Activated T-cell treated with anti-CD3 and anti-CD28 coated beads, Interleukin-2, amount 50 U/mL, for 24 hours (primary cell): ENCODE results near the gene SNRPB.
"Not testable (repeated sequence)": the region's sequence is repeated elsewhere in the genome, so short reads cannot be mapped to it uniquely, and the experiment has no call there.

ENCODE experiments used
- DNase-seq: peaks from one replicate; pipeline ENCODE4 v3.0.0-alpha.2; 2020
- H3K27ac Mint-ChIP-seq: 2 replicates; pipeline ENCODE4 v1.8.0; 2020; ENCODE audit warnings: mild to moderate bottlenecking, mixed read lengths
- H3K27me3 Mint-ChIP-seq: 2 replicates; pipeline ENCODE4 v1.8.0; 2020; ENCODE audit warnings: mixed read lengths
- H3K36me3 Mint-ChIP-seq: 2 replicates; pipeline ENCODE4 v1.8.0; 2020; ENCODE audit warnings: low read depth, mixed read lengths
- H3K4me1 Mint-ChIP-seq: 2 replicates; pipeline ENCODE4 v1.8.0; 2020; ENCODE audit warnings: low read depth, mixed read lengths
- H3K4me3 Mint-ChIP-seq: 2 replicates; pipeline ENCODE4 v1.8.0; 2020; ENCODE audit warnings: mild to moderate bottlenecking, moderate library complexity, mixed read lengths
- H3K9me3 Mint-ChIP-seq: 2 replicates; pipeline ENCODE4 v1.8.0; 2020; ENCODE audit warnings: mixed read lengths

Gene SNRPB

DNA sequence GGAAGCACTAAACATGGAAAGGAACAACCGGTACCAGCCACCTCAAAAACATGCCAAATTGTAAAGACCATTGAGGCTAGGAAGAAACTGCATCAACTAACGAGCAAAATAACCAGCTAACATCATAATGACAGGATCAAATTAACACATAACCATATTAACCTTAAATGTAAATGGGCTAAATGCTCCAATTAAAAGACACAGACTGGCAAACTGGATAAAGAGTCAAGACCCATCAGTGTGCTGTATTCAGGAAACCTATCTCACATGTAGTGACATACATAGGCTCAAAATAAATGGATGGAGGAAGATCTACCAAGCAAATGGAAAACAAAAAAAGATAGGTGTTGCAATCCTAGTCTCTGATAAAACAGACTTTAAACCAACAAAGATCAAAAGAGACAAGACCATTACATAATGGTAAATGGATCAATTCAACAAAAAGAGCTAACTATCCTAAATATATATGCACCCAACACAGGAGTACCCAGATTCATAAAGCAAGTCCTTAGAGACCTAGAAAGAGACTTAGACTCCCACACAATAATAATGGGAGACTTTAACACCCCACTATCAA lies 32.3 kb upstream of the SNRPB start:
- H3K27ac Mint-ChIP-seq, DNase-seq, H3K9me3 Mint-ChIP-seq, H3K4me3 Mint-ChIP-seq, H3K27me3 Mint-ChIP-seq: not testable (repeated sequence)
- Mint-ChIP-seq H3K36me3 (peaks cover 47% of the 10 kb centered on the region), H3K4me1 (peaks cover 23% of the 10 kb centered on the region)

DNA sequence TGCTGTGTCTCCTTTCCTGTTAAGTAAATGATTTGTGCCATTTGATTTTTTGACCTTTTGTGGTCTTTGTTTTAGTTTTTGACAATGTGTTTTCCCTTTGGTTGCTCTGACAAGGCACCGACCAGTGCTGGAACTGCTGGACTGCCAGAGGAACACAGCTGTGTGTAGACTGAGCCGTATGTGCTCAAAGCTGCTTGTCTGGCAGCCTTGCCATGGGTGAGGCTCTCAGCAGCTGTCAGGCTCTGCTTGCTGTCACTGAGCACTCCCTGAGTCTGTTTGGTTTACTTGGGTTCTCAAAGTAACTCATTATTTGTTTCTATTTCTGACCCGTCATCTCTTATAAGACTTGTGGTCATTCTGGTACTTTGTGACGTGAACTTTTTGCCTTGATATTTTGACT lies 15.1 kb upstream of the SNRPB start:
- H3K4me1 Mint-ChIP-seq: no peaks in the 10 kb centered on the region
- H3K9me3 Mint-ChIP-seq: peaks cover 6% of the 10 kb centered on the region
- H3K27me3 Mint-ChIP-seq: no peaks in the 10 kb centered on the region
- H3K4me3 Mint-ChIP-seq: no peak overlapping the region
- no peak overlapping the region for H3K27ac Mint-ChIP-seq
- H3K36me3 Mint-ChIP-seq: peaks cover 92% of the 10 kb centered on the region
- no peak for DNase-seq

DNA sequence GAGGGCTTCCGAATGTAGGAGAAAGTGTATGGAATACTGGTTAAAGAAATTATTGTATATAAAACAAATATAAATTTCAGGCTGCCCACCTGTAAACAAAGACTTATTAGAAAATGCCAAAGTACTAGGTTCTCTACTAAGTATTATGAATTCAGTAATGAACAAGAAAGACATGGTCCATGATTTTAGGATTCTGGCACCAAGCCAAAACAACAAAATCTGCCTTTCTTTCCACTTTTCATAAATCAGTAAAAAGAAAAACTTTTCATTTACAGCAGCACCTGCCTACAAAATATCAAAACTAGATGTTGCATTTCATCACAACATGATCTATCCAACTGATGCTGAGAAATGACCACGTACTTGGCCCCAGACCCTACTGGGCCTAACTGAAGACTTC lies 14.5 kb upstream of the SNRPB start:
- Mint-ChIP-seq H3K27me3 (no peaks in the 10 kb centered on the region), H3K36me3 (peaks cover 92% of the 10 kb centered on the region), H3K4me3 (no peak overlapping the region), H3K4me1 (no peaks in the 10 kb centered on the region), H3K9me3 (peaks cover 6% of the 10 kb centered on the region), H3K27ac (no peak overlapping the region)
- DNase-seq: no peak

DNA sequence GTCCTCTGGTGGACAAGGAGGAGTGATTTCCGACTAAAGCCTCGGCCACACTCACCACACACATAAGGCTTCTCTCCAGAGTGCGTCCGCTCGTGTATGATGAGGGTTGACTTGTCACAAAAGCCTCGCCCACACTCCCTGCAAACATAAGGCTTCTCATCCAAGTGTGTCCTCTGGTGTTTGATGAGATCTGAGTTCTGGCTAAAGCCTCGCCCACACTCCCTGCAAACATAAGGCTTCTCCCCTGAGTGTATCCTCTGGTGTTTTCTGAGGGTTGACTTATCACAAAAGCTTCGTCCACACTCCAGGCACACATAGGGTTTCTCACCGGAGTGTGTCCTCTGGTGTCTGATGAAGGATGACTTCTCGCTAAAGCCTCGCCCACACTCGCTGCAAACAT lies 12.9 kb upstream of the SNRPB start:
- Mint-ChIP-seq H3K27me3 (no peaks in the 10 kb centered on the region), H3K27ac (no peak overlapping the region), H3K4me3 (no peak overlapping the region), H3K4me1 (no peaks in the 10 kb centered on the region), H3K36me3 (peaks cover 94% of the 10 kb centered on the region), H3K9me3 (peaks cover 6% of the 10 kb centered on the region)
- DNase-seq: no peak

DNA sequence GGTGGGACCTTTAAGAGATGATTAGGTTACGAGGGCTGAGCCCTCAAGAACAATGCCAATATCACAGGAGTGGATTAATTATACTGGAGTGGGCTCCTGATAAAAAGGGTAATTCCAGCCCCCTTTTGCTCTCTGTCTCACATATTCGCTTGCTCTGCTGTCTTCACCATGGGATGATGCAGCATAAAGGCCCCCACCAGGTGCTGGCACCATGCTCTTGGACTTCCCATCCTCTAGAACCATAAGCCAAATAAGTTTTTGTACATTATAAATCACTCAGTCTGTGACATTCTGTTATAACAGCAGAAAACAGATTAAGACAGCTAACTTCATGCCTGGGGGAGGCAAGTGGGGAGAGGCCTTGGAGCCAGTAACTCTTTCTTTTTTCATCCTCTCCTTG lies 9.8 kb upstream of the SNRPB start:
- DNase-seq: no peak
- H3K27me3 Mint-ChIP-seq: no peaks in the 10 kb centered on the region
- peaks cover 84% of the 10 kb centered on the region for H3K36me3 Mint-ChIP-seq
- peaks cover 6% of the 10 kb centered on the region for H3K9me3 Mint-ChIP-seq
- H3K4me3 Mint-ChIP-seq: no peak overlapping the region
- no peaks in the 10 kb centered on the region for H3K4me1 Mint-ChIP-seq
- H3K27ac Mint-ChIP-seq: no peak overlapping the region

DNA sequence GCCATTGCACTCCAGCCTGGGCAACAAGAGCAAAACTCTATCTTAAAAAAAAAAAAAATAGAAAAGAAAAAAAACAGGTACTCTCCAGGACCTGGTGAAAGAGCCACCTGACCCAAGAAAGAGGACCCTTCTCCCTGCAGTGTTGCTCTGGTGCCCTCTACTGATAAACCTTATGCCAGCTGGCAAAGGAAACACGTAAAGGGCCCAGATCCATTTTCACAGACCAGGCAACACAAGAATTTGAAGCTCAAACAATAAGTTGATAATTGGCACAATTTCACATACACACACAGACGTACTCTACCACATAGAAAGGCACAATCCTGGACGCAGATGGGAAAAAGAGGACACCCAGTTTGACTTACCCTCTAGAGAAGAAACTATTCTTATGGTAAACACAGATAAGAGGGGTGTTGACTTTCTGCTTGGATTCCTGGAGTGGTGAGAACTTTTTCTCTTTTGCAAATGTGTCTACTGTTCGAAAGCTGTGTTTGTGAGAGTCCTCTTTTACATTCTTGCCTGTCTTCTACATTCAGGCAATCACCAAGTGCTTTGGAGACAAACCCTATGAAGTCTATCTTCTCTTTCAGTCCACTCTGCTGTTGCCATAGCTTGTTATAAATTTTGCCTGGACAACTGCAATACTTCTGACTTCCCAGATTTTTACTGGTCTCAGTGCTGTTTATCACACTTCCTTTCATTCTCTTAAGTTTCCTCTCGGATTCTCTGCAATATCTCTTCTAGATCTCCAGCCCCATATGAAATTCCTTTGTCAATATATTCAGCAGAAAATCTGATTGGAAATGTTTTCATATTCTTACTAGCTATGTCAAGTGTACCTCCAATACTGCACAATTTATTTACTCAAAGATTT lies 6.4 kb upstream of the SNRPB start:
- Mint-ChIP-seq H3K4me3 (no peak overlapping the region), H3K9me3 (peaks cover 6% of the 10 kb centered on the region)

DNA sequence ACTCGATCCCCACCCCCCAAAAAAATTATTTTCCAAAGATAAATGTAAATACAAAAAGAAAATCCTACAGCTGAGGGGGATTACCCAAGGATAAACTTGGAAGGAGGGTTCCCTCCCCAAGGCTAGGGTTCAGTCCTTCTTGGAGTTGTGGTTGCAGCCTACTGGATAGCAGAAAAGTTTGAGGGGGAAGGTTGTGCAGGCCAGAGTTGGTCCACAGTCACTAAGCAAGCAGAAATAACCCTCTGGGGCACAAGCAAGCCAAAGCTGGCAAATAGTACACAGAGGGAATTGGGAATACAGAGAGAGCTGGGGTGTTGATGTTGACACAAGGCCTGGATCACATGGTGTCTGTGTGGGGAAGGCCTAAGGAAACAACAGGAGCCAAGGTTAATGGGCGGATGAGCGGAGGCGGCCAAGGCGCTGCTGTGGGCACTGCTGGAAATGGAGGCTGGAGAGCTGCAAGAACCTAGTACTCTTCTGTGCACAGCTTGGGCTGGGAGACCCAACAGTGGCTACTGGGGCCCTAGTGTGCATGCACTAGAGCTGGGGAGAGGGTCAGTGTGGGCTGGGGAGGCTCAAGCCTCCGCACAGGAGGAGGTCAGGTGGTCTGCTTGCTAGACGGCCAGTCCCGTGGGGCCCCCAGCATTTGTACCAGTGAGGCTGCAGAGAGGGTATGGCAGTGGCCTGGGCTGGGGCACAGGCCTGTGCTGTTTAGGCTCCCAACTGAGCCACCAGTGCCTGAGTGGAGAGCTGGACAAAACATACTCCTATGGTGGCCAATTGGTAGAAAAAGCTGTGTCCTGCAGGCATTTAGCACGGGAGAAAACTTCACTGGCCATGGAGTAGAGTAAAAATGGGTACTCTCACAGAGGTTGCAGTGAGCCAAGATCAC lies 5.5 kb upstream of the SNRPB start:
- H3K4me1 Mint-ChIP-seq: peaks cover 15% of the 10 kb centered on the region
- no peak overlapping the region for H3K4me3 Mint-ChIP-seq
- no peak overlapping the region for H3K27ac Mint-ChIP-seq
- H3K27me3 Mint-ChIP-seq: no peaks in the 10 kb centered on the region
- peaks cover 4% of the 10 kb centered on the region for H3K9me3 Mint-ChIP-seq
- H3K36me3 Mint-ChIP-seq: peaks cover 54% of the 10 kb centered on the region
- DNase-seq: no peak

More for the DNA sequence above, 6.4 kb upstream of the SNRPB start:
- Mint-ChIP-seq H3K36me3 (peaks cover 61% of the 10 kb centered on the region), H3K27me3 (no peaks in the 10 kb centered on the region), H3K4me1 (peaks cover 9% of the 10 kb centered on the region), H3K27ac (no peak overlapping the region)
- DNase-seq: no peak

DNA sequence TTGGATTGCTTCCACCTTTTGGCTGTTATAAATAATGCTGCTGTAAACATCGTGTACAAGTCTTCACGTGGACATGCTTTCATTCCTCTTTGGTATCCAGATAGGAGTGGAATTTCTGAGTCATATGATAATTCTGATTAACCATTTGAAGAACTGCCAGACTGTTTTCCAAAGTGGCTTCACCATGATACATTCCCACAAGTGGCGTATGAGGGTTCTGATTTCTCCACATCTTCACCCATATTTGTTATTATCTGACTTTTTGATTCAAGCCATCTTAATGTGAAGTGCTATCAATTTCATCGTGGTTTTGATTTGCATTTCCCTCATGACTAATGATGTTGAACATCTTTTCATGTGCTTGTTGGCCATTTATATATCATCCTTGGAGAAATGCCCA lies 2.9 kb upstream of the SNRPB start:
- peaks cover 54% of the 10 kb centered on the region for H3K36me3 Mint-ChIP-seq

DNA sequence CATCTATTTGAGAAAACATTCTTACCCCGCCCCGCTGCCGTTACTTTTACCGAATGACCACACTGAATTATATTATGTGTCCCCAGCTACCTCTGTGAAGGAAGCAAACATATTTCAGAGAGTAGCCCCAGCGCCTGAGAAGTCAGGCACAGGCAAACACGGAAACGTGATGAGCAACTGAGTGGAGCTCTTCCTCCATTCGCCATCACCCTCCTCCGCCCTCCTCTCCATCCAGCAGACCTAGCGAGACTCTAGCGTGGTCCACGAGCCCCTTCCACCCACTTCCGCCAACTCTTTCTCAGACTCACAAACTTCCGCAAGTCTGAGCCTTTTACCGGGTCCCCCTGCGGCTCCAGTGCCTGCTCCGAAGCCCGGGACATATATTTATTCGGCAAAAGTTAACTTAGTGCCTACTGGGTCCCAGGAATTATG lies 582 bp downstream of the SNRPB start:
- Mint-ChIP-seq H3K4me3 (peak overlapping the region; percentile 100), H3K36me3 (peaks cover 69% of the 10 kb centered on the region), H3K4me1 (peaks cover 55% of the 10 kb centered on the region), H3K27ac (peak overlapping the region; percentile 100), H3K27me3 (no peaks in the 10 kb centered on the region), H3K9me3 (no peaks in the 10 kb centered on the region)
- peak; percentile 76 for DNase-seq

More for the DNA sequence above, 2.9 kb upstream of the SNRPB start:
- no peaks in the 10 kb centered on the region for H3K9me3 Mint-ChIP-seq
- peaks cover 26% of the 10 kb centered on the region for H3K4me1 Mint-ChIP-seq
- no peak overlapping the region for H3K27ac Mint-ChIP-seq
- H3K27me3 Mint-ChIP-seq: no peaks in the 10 kb centered on the region
- DNase-seq: no peak
- no peak overlapping the region for H3K4me3 Mint-ChIP-seq

DNA sequence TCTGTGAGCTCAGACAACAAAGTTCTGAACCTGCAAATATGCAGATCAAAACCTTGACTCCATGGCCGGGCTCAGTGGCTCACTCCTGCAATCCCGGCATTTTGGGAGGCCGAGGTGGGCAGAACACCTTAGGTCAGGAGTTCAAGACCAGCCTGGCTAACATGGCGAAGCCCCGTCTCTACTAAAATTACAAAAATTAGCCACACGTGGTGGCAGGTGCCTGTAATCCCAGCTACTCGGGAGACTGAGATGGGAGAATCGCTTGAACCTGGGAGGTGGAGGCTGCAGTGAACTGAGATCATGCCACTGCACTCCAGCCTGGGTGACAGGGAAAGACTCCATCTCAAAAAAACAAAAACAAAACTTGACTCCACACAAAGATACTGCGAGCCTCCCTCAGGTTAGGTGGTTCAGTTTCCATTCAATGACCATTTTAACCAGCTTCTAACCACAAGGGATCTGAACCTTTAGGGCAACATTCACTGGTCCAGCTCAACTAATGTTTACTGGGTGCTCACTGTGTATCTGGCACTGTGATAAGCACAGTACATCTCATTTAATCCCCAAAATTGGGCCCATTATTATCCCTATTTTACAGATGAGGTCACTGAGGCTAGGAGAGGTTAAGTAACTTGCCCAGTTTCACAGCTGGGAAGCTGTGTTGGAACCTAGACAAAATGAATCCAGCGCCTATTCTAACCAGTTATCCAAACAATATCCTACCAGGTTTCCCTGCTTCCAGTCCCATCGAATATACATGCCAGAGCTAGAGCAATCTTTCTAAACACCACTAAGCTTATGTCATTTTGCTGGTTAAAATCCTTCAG lies 1.8 kb downstream of the SNRPB start:
- Mint-ChIP-seq H3K27me3 (no peaks in the 10 kb centered on the region), H3K4me3 (peak overlapping the region; percentile 100), H3K4me1 (peaks cover 60% of the 10 kb centered on the region), H3K9me3 (no peaks in the 10 kb centered on the region), H3K27ac (peak overlapping the region; percentile 100), H3K36me3 (peaks cover 81% of the 10 kb centered on the region)
- DNase-seq: no peak

DNA sequence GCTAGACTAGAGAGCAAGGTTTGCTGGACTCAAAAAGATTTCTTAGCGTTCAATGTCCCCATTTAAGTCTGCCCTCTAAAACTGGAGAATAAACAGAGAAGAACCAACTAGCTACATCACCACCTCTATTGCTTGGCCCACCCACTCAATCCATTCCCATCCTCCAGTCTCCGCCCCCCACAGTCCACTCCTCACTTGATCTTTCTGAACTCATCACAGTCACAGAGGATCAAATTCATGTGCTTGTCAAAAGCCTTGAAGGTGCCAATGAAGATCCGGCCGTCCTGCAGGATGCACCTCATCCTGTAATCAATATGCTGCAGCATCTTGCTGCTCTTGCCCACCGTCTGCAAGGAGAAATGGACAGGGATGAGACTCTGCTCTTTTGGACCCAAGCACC lies 3.2 kb downstream of the SNRPB start:
- Mint-ChIP-seq H3K4me3 (peak overlapping the region; percentile 100), H3K36me3 (peaks cover 92% of the 10 kb centered on the region), H3K27me3 (no peaks in the 10 kb centered on the region), H3K9me3 (no peaks in the 10 kb centered on the region), H3K4me1 (peaks cover 65% of the 10 kb centered on the region), H3K27ac (peak overlapping the region; percentile 100)
- no peak for DNase-seq

DNA sequence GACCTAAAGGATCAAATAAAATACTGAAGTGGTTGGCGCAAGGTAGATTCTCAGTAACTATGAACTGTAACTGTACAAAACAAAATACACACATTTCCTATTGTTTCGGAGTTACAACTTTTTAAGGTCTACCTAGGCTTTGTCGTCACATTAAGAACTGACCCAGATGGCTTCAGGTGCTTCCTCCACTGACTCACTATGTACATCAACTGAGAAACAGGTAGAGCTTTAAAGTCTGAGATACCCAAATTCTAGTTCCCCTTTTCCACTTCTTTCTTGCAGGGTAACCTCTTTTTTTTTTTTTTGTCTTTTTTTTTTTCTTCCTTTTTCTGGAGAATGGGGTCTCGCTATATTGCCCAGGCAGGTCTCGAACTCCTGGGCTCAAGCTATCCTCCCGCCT lies 5.5 kb downstream of the SNRPB start:
- Mint-ChIP-seq H3K4me1 (peaks cover 58% of the 10 kb centered on the region), H3K36me3 (peaks cover 99% of the 10 kb centered on the region)

DNA sequence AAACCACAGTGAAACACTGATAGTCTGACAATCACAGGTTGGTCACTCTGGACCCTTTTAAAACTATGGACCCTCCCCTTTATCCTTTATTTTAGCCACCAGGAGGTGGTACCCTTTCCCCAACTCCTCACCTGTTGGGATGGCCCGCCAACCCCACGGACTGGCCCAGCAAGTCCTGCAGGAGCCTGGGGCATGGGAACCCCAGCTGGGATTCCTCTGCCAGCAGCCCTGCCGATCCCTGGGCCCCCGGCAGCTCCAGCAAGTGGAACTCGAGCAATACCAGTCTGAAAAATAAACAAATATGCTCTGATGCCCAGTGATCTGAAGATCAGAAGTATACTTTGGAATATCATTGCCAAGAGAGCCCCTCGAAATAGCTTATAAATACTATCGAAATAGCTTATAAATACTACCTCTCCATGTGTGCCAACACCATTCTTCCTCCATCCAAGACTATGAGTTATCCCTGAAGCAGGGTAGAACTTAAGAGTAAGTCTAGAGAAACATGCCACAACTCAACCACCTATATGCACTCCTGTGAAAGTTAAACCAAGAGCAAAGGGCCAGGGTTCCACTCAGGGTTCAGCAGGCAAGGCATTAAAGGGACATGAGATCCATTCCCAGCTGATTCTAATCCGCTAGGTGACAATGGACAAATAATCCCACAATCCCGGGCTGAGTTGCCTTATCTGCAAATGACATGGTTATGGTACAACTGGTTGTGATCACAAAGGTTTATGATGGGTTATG lies 6.8 kb downstream of the SNRPB start:
- peak overlapping the region; percentile 60 for H3K27ac Mint-ChIP-seq
- peaks cover 100% of the 10 kb centered on the region for H3K36me3 Mint-ChIP-seq
- H3K4me3 Mint-ChIP-seq: no peak overlapping the region
- peaks cover 56% of the 10 kb centered on the region for H3K4me1 Mint-ChIP-seq
- no peaks in the 10 kb centered on the region for H3K27me3 Mint-ChIP-seq
- no peak for DNase-seq
- H3K9me3 Mint-ChIP-seq: no peaks in the 10 kb centered on the region

More for the DNA sequence above, 5.5 kb downstream of the SNRPB start:
- no peaks in the 10 kb centered on the region for H3K9me3 Mint-ChIP-seq
- peak overlapping the region; percentile 88 for H3K27ac Mint-ChIP-seq
- H3K4me3 Mint-ChIP-seq: no peak overlapping the region
- no peak for DNase-seq
- H3K27me3 Mint-ChIP-seq: no peaks in the 10 kb centered on the region
